GM23338 (cell line): ENCODE measurements around the gene TTLL3. TPM values are rescaled to one million over a fixed set of nuclear protein-coding genes. Genes with fewer than 3 reads are reported as not detected.
"Not testable (repeated sequence)": the region's sequence is repeated elsewhere in the genome, so short reads cannot be mapped to it uniquely, and the experiment has no call there.

Source experiments
- ATAC-seq: fragments of 200-7000 bp; cut with Tn5 transposase; 3 replicates; pipeline ENCODE4 v1.9.1; 2020
- DNase-seq: peaks from one replicate; pipeline ENCODE4 v3.0.0-alpha.2; 2015; ENCODE audit warnings: low spot score
- H2AFZ ChIP-seq: fragments of 200-600 bp; sonication (generic); 2 replicates; pipeline ENCODE4 v1.8.0; 2016; ENCODE audit warnings: antibody characterized with exemption, mild to moderate bottlenecking, moderate library complexity
- H3F3A ChIP-seq: fragments of 200-600 bp; sonication (generic); replicated peaks from 2 replicates; pipeline ENCODE4 v1.8.0; 2017; ENCODE audit warnings: antibody characterized with exemption, mixed run types, low read depth
- H3K27ac ChIP-seq: fragments of 200-600 bp; sonication (generic); 2 replicates; pipeline ENCODE4 v1.6.1; 2016; ENCODE audit warnings: low read depth
- H3K27me3 ChIP-seq: fragments of 200-600 bp; sonication (generic); 2 replicates; pipeline ENCODE4 v1.8.0; 2016; ENCODE audit warnings: mild to moderate bottlenecking, mixed run types, moderate library complexity; ENCODE audit not compliant: insufficient read depth
- H3K36me3 ChIP-seq: fragments of 200-600 bp; sonication (generic); 2 replicates; pipeline ENCODE4 v1.8.0; 2016; ENCODE audit warnings: mild to moderate bottlenecking; ENCODE audit not compliant: insufficient read depth
- H3K4me1 ChIP-seq: fragments of 200-600 bp; sonication (generic); 2 replicates; pipeline ENCODE4 v1.8.0; 2016; ENCODE audit warnings: mild to moderate bottlenecking, moderate library complexity; ENCODE audit not compliant: insufficient read depth
- H3K4me2 ChIP-seq: fragments of 200-600 bp; sonication (generic); 2 replicates; pipeline ENCODE4 v1.7.1; 2017; ENCODE audit warnings: mixed run types
- H3K4me3 ChIP-seq: fragments of 200-600 bp; sonication (generic); 2 replicates; pipeline ENCODE4 v1.6.1; 2016; ENCODE audit warnings: mixed run types
- H3K79me2 ChIP-seq: fragments of 200-600 bp; sonication (generic); replicated peaks from 2 replicates; pipeline ENCODE4 v1.8.0; 2017; ENCODE audit warnings: mild to moderate bottlenecking; ENCODE audit not compliant: insufficient read depth
- H3K9me2 ChIP-seq: fragments of 200-600 bp; sonication (generic); 2 replicates; pipeline ENCODE4 v1.8.0; 2017; ENCODE audit not compliant: insufficient read depth
- H4K20me1 ChIP-seq: fragments of 200-600 bp; sonication (generic); replicated peaks from 2 replicates; pipeline ENCODE4 v1.8.0; 2017; ENCODE audit warnings: mild to moderate bottlenecking; ENCODE audit not compliant: insufficient read depth
- H3K27ac Mint-ChIP-seq: 2 replicates; pipeline ENCODE4 v1.8.0; 2020; ENCODE audit warnings: inconsistent platforms, mild to moderate bottlenecking, moderate library complexity, mixed read lengths
- H3K27me3 Mint-ChIP-seq: 3 replicates; pipeline ENCODE4 v1.8.0; 2022; ENCODE audit warnings: low read depth, mild to moderate bottlenecking, moderate library complexity, mixed read lengths, inconsistent platforms; ENCODE audit not compliant: insufficient read depth, poor library complexity
- H3K36me3 Mint-ChIP-seq: 3 replicates; pipeline ENCODE4 v1.8.0; 2021; ENCODE audit warnings: low read depth, mild to moderate bottlenecking, inconsistent platforms, moderate library complexity, mixed read lengths
- H3K4me1 Mint-ChIP-seq: 3 replicates; pipeline ENCODE4 v1.8.0; 2020; ENCODE audit warnings: mild to moderate bottlenecking, inconsistent platforms, mixed read lengths
- H3K4me3 Mint-ChIP-seq: 3 replicates; pipeline ENCODE4 v1.8.0; 2021; ENCODE audit warnings: moderate library complexity, mild to moderate bottlenecking, inconsistent platforms, mixed read lengths
- H3K9me3 Mint-ChIP-seq: 3 replicates; pipeline ENCODE4 v1.8.0; 2020; ENCODE audit warnings: moderate library complexity, mild to moderate bottlenecking, inconsistent platforms, mixed read lengths
- CREB1 ChIP-seq: fragments of 250-450 bp; sonication (Bioruptor Pico); IDR thresholded peaks from 2 replicates; pipeline ENCODE4 v1.5.0; 2020; ENCODE audit warnings: low read depth, mild to moderate bottlenecking, moderate library complexity
- NANOG ChIP-seq: IDR thresholded peaks from 2 replicates; pipeline ENCODE4 v1.6.1; 2016; ENCODE audit warnings: antibody characterized with exemption, borderline replicate concordance
- REST ChIP-seq: IDR thresholded peaks from one replicate; pipeline ENCODE4 v1.6.1; 2018; ENCODE audit warnings: antibody characterized with exemption; ENCODE audit not compliant: unreplicated experiment
- ZNF462 ChIP-seq: fragments of 250-450 bp; sonication (Bioruptor Pico); IDR thresholded peaks from 2 replicates; pipeline ENCODE4 v1.5.0; 2020; ENCODE audit warnings: mild to moderate bottlenecking, moderate library complexity
- polyA plus RNA-seq: library from polyadenylated mRNA; unstranded; fragments of >200 nt; fragmentation: Nextera tagmentation; extraction: Ambion mirVana; gene quantifications from 2 replicates; pipeline ENCODE4 v1.2.1, GENCODE V29; 2016
- total RNA-seq: library from RNA; depleted of rRNA; stranded (reverse); fragments of >200 nt; shearing (Covaris generic); gene quantifications from 2 replicates; pipeline ENCODE4 v1.2.3, GENCODE V29; 2014

TTLL3 gene
- total and polyA plus RNA-seq, 2 experiments from 2014 or later: 3.7 to 5.3 TPM

GRCh38 chr3:9846231-9846630 is 36.2 kb downstream of the TTLL3 start (continued):
- TF ChIP-seq ZNF462 (CRISPR knock-in tag): no peak
- no peak for TF ChIP-seq NANOG
- TF ChIP-seq CREB1 (CRISPR knock-in tag): no peak

GRCh38 chr3:9846931-9847488 is 36.9 kb downstream of the TTLL3 start:
- H3K27ac Mint-ChIP-seq: no peak overlapping the region

GRCh38 chr3:9847870-9848269 is 37.8 kb downstream of the TTLL3 start:
- not testable (repeated sequence) for H2AFZ ChIP-seq, H3K36me3 ChIP-seq, DNase-seq, H4K20me1 ChIP-seq, H3K4me2 ChIP-seq, H3K4me3 ChIP-seq, H3K27me3 ChIP-seq, H3K36me3 Mint-ChIP-seq, H3K79me2 ChIP-seq, ATAC-seq, H3K4me1 Mint-ChIP-seq, H3K4me3 Mint-ChIP-seq, H3K27ac ChIP-seq, H3K9me2 ChIP-seq, H3K4me1 ChIP-seq, H3K27ac Mint-ChIP-seq, H3K9me3 Mint-ChIP-seq, H3F3A ChIP-seq
- peaks cover 15% of the 10 kb centered on the region for H3K27me3 Mint-ChIP-seq

More at GRCh38 chr3:9846931-9847488, 36.9 kb downstream of the TTLL3 start:
- Mint-ChIP-seq H3K9me3 (no peaks in the 10 kb centered on the region; the same call in 2 of the 3 replicates), H3K36me3 (peaks cover 5% of the 10 kb centered on the region), H3K4me1 (peaks cover 4% of the 10 kb centered on the region), H3K4me3 (no peak overlapping the region), H3K27me3 (peaks cover 15% of the 10 kb centered on the region)
- H3K9me2 ChIP-seq: no peaks in the 10 kb centered on the region
- H3K36me3 ChIP-seq: no peaks in the 10 kb centered on the region
- no peak overlapping the region for H3K4me2 ChIP-seq
- TF ChIP-seq REST (no peak), CREB1 (CRISPR knock-in tag) (no peak)
- peaks cover 10% of the 10 kb centered on the region; the same call in 1 of the 2 replicates for H3K4me1 ChIP-seq
- ATAC-seq: no peak
- no peak overlapping the region for H3K4me3 ChIP-seq
- no peak for DNase-seq
- no peak overlapping the region for H3K27ac ChIP-seq
- H3K79me2 ChIP-seq: peaks cover 6% of the 10 kb centered on the region
- H2AFZ ChIP-seq: no peak overlapping the region
- H4K20me1 ChIP-seq: peaks cover 6% of the 10 kb centered on the region; the same call in 1 of the 2 replicates
- H3F3A ChIP-seq: peaks cover 13% of the 10 kb centered on the region; the same call in 1 of the 2 replicates
- H3K27me3 ChIP-seq: no peaks in the 10 kb centered on the region
